Measurements from ENCODE around the gene CENPM.

Gene CENPM

DNA sequence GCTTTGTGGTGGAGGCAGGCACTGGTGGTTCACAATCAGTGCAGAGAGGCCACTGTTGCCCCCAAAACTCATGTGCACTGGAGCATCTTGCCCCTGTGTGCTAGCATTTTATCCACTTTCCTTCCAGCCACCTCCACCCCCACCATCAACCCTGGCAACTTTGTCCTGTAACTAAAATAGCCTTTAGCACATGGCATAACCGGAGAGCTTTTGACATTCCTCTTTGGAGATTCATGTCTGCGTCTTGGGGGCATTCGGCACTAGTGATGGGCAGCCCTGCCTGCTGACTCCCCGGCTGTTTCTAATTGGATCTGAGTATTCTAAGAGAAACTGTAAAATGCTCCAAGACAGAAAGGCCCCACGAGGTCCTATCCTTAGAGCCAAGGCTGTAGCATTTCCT lies 47.8 kb downstream of the CENPM start:
- no peak for DNase-seq (ENCODE audit: low spot score)

DNA sequence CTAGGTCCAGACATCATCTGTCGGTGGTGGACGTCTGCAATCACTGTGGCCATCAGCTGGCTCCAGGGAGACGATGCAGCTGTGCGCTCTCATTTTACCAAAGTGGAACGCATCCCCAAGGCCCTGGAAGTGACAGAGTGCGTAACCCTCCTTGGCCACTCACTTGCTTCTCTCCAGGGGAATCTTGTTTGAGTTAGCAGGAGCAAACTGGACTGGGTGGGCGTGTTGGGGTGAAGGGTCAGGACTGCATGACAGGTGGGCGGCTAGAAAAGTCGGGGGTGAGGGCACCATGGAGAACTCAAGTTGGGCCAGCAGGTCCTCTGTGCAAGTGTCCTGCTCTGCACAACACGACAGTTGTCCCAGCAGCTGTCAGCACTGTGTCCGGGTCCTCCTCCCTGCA lies 48.3 kb downstream of the CENPM start:
- DNase-seq (ENCODE audit: low spot score), result no peak

DNA sequence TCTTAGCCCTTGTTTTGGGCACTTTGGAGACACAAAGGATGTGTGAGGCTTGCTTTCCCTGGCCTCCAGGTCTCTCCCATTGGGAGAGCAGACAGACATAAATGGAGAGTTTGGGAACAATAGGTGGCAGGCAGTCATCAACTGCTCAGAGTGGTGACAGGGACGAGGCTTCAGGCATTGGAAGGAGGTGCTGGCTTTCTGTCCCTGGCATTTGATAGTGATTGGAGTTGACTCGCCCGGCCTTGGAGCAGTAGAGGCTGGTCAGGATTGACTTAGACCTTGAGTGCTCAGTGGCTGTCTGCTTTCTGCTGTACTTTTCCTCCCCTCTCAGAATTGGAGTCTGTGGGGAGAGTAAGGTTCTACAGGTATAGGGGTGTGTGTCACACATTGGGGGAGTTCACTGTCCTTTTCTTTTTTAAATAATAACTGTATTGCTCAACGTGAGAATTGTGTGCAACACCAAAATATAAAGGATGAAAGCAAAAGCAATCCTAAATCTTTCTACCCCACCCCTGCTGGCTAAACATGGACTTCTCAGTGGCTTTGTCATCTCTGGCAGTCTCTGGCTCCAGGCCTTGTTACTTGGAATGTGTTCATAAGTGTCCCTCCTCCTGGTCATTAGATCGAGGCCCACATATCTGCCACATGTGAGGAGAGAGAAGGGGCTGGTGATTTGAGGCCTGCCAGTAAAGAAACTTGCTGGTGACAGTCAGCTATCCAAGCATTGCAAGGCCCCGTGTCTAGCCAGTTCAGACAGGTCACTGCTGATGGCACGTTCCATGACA lies 53.2 kb downstream of the CENPM start:
- DNase-seq (ENCODE audit: low spot score), result no peak

DNA sequence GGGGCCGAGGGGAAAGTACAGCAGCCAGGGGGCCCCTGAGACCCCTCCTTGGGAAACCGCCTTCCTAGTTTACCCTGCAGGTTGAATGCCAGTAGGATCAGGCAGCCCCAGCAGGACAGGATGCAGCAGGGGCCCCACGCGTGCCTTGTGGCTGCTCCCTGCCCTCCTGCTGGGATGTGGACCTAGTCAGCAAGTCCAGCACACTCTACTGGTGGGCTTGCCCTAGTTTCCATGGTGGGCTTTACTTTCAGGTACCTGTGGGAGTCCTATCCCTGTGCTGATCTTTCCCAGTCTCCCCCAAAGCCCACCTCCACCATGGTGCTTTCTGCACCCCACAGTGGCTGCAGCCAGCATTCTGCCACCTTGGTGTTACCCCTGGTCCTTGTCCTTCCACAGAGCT lies 54.2 kb downstream of the CENPM start:
- no peak for DNase-seq (ENCODE audit: low spot score)

DNA sequence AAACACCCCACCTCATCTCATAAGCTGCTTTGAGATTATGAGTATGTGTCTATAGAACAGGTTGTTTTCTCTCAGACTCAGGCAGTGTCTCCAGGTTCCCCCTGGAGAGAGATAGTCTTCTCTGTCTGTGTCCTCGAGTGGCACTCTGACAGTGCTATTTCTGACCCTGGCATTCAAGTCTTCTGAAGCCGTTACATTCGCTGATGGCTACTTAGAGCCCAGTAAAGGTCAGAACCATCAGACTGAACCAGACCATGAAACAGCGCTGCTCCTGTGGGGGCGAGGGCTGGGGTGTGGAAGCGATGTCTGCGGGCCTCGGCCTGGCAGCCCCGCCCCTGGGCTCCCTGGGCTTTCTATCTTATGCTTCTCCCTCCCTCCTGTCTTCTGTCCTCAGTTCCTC lies 55.5 kb downstream of the CENPM start:
- no peak for DNase-seq (ENCODE audit: low spot score)
